Measurements from ENCODE around the gene ZPLD1.

Gene ZPLD1

DNA sequence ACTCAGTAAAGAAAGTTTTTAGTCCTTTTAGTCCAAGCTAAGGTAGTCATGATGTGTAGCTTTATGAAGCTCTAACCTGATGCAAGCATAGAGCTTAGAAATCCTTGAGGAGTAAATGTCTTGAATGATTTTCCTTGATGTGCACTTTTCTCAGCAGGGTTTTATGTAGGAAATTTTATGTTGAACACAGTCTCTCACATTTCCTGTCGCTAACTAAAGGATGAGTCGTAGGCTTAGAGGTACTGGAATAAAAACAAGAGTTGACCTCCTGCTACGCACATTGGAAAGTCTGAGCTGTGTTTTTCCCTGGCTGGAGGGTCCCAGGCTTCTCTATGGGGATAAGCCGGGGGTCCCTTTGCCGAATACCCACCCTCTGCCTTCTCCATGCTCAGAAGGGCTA is 34.7 kb upstream of the ZPLD1 start:
- no peaks in the 10 kb centered on the region for H3K9me3 ChIP-seq (ENCODE audit: insufficient read depth, low read length, severe bottlenecking)
- no peaks in the 10 kb centered on the region for H3K27me3 ChIP-seq (ENCODE audit: insufficient read depth, low read length, poor library complexity)
- no peaks in the 10 kb centered on the region for H4K20me1 ChIP-seq (ENCODE audit: insufficient read depth, low read length)
- H3K79me2 ChIP-seq (ENCODE audit: insufficient read depth, low read length) = no peaks in the 10 kb centered on the region
- H3K4me3 ChIP-seq (ENCODE audit: low read depth in 1 of 2, low read length in 2 of 2) = no peak overlapping the region
- TF ChIP-seq EZH2 (IDR thresholded peaks at IDR 0.05; ENCODE audit: borderline replicate concordance, low read depth, low read length, severe bottlenecking) = no peak
- TF ChIP-seq, protein P1, sequence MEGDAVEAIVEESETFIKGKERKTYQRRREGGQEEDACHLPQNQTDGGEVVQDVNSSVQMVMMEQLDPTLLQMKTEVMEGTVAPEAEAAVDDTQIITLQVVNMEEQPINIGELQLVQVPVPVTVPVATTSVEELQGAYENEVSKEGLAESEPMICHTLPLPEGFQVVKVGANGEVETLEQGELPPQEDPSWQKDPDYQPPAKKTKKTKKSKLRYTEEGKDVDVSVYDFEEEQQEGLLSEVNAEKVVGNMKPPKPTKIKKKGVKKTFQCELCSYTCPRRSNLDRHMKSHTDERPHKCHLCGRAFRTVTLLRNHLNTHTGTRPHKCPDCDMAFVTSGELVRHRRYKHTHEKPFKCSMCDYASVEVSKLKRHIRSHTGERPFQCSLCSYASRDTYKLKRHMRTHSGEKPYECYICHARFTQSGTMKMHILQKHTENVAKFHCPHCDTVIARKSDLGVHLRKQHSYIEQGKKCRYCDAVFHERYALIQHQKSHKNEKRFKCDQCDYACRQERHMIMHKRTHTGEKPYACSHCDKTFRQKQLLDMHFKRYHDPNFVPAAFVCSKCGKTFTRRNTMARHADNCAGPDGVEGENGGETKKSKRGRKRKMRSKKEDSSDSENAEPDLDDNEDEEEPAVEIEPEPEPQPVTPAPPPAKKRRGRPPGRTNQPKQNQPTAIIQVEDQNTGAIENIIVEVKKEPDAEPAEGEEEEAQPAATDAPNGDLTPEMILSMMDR (IDR thresholded peaks at IDR 0.05; ENCODE audit: borderline replicate concordance, extremely low read depth, low read length, poor library complexity, severe bottlenecking) = no peak
- no peaks in the 10 kb centered on the region for H3K36me3 ChIP-seq (ENCODE audit: insufficient read depth, low read length)
- no peak overlapping the region for H3K9ac ChIP-seq (ENCODE audit: low read depth, low read length)
- DNase-seq = no peak
- no peak overlapping the region for H3K4me2 ChIP-seq (ENCODE audit: insufficient read depth, low read length)
- H2AFZ ChIP-seq (ENCODE audit: low read depth, low read length) = no peak overlapping the region
- no peaks in the 10 kb centered on the region for H3K4me1 ChIP-seq (ENCODE audit: insufficient read depth, low read length)
- no peak overlapping the region for H3K27ac ChIP-seq (ENCODE audit: low read length)
- ATAC-seq (ENCODE audit: insufficient read depth, low read depth) = no peak

DNA sequence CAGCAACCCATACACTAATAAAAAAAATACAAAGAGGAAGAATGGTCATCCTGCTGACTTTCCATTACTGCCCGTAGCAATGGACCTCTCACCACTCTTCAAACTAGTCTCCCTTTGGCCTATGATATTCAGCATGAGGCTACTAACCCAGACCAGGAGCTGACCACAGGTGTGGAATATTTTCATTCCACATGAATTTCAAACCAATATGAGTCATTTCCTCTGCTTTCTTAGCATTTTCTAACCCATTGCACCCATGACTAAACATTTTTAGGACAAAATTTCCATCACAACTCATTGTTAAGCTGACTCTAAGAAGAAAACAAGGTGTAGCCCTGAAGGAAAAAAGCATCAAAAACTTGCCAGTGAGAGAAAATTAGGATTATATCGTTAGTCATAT is 34.0 kb upstream of the ZPLD1 start:
- no peak overlapping the region for H3K9ac ChIP-seq (ENCODE audit: low read depth, low read length)

DNA sequence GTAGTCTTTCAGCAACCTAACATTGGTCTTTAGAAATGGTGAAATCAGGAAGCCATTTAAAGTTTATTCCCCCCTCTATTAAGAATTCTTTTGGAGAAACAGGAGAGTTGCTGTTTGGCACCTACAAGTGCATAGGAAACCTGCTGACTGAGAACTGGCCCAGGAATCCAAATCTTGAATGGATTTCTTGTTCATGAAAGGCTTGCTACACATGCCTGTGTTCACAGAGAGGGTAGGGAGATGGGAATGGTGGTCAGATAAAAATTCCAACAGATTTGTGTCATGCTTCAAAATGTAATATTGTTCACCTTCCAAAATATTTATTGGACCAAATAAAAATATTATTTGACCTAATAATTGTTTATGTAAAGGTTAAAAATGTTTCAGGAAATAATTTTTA is 24.2 kb upstream of the ZPLD1 start:
- DNase-seq = no peak
- H3K27me3 ChIP-seq (ENCODE audit: insufficient read depth, low read length, poor library complexity) = no peaks in the 10 kb centered on the region
- H3K9ac ChIP-seq (ENCODE audit: low read depth, low read length) = no peak overlapping the region
- no peak for ATAC-seq (ENCODE audit: insufficient read depth, low read depth)
- H3K4me2 ChIP-seq (ENCODE audit: insufficient read depth, low read length) = no peak overlapping the region
- no peaks in the 10 kb centered on the region for H4K20me1 ChIP-seq (ENCODE audit: insufficient read depth, low read length)
- no peaks in the 10 kb centered on the region for H3K36me3 ChIP-seq (ENCODE audit: insufficient read depth, low read length)
- no peaks in the 10 kb centered on the region for H3K9me3 ChIP-seq (ENCODE audit: insufficient read depth, low read length, severe bottlenecking)
- H3K27ac ChIP-seq (ENCODE audit: low read length) = no peak overlapping the region
- H2AFZ ChIP-seq (ENCODE audit: low read depth, low read length) = no peak overlapping the region
- H3K4me3 ChIP-seq (ENCODE audit: low read depth in 1 of 2, low read length in 2 of 2) = no peak overlapping the region
- TF ChIP-seq, protein P1 (IDR thresholded peaks at IDR 0.05; ENCODE audit: borderline replicate concordance, extremely low read depth, low read length, poor library complexity, severe bottlenecking) = no peak
- no peak for TF ChIP-seq EZH2 (IDR thresholded peaks at IDR 0.05; ENCODE audit: borderline replicate concordance, low read depth, low read length, severe bottlenecking)
- H3K4me1 ChIP-seq (ENCODE audit: insufficient read depth, low read length) = no peaks in the 10 kb centered on the region
- no peaks in the 10 kb centered on the region for H3K79me2 ChIP-seq (ENCODE audit: insufficient read depth, low read length)

More for the DNA sequence above, 34.0 kb upstream of the ZPLD1 start:
- no peak overlapping the region for H3K27ac ChIP-seq (ENCODE audit: low read length)
- TF ChIP-seq EZH2 (IDR thresholded peaks at IDR 0.05; ENCODE audit: borderline replicate concordance, low read depth, low read length, severe bottlenecking) = no peak
- TF ChIP-seq, protein P1 (IDR thresholded peaks at IDR 0.05; ENCODE audit: borderline replicate concordance, extremely low read depth, low read length, poor library complexity, severe bottlenecking) = no peak
- H3K9me3 ChIP-seq (ENCODE audit: insufficient read depth, low read length, severe bottlenecking) = no peaks in the 10 kb centered on the region
- H3K79me2 ChIP-seq (ENCODE audit: insufficient read depth, low read length) = no peaks in the 10 kb centered on the region
- H3K4me2 ChIP-seq (ENCODE audit: insufficient read depth, low read length) = no peak overlapping the region
- no peak overlapping the region for H2AFZ ChIP-seq (ENCODE audit: low read depth, low read length)
- no peak overlapping the region for H3K4me3 ChIP-seq (ENCODE audit: low read depth in 1 of 2, low read length in 2 of 2)
- H3K27me3 ChIP-seq (ENCODE audit: insufficient read depth, low read length, poor library complexity) = no peaks in the 10 kb centered on the region
- ATAC-seq (ENCODE audit: insufficient read depth, low read depth) (no peak), DNase-seq (no peak)
- no peaks in the 10 kb centered on the region for H4K20me1 ChIP-seq (ENCODE audit: insufficient read depth, low read length)
- no peaks in the 10 kb centered on the region for H3K4me1 ChIP-seq (ENCODE audit: insufficient read depth, low read length)
- no peaks in the 10 kb centered on the region for H3K36me3 ChIP-seq (ENCODE audit: insufficient read depth, low read length)

DNA sequence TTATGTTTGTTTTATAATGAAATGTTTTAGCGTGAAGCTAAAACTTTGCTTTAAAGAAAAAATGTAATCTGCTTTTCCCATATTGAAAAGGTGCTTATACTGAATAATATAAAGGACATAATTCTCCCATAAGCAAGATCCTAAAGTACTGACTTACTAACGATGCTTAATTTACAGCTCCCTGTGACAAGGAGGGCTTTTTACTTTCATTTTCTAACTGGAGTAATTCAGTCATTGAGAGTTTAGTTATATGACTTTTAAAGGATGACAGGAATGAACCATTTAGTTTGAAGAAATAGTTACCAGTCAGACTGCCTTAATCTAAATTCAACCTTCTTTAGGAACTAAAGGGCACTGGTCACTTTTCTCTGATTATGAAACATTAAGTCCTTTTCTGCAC is 19.3 kb upstream of the ZPLD1 start:
- DNase-seq (no peak), ATAC-seq (ENCODE audit: insufficient read depth, low read depth) (peak; percentile 63; the same call in 2 of the 3 replicates)
- Histone ChIP-seq H3K4me1 (ENCODE audit: insufficient read depth, low read length) (no peaks in the 10 kb centered on the region), H4K20me1 (ENCODE audit: insufficient read depth, low read length) (no peaks in the 10 kb centered on the region), H3K36me3 (ENCODE audit: insufficient read depth, low read length) (no peaks in the 10 kb centered on the region), H2AFZ (ENCODE audit: low read depth, low read length) (0 out of 2 replicates have a peak overlapping the region, but pooled peaks have one; percentile 10), H3K27me3 (ENCODE audit: insufficient read depth, low read length, poor library complexity) (no peaks in the 10 kb centered on the region), H3K9me3 (ENCODE audit: insufficient read depth, low read length, severe bottlenecking) (no peaks in the 10 kb centered on the region), H3K79me2 (ENCODE audit: insufficient read depth, low read length) (no peaks in the 10 kb centered on the region), H3K4me2 (ENCODE audit: insufficient read depth, low read length) (peak overlapping the region; percentile 40; the same call in 1 of the 2 replicates), H3K4me3 (ENCODE audit: low read depth in 1 of 2, low read length in 2 of 2) (no peak overlapping the region), H3K27ac (ENCODE audit: low read length) (no peak overlapping the region), H3K9ac (ENCODE audit: low read depth, low read length) (no peak overlapping the region)
- TF ChIP-seq, protein P1 (IDR thresholded peaks at IDR 0.05; ENCODE audit: borderline replicate concordance, extremely low read depth, low read length, poor library complexity, severe bottlenecking) = no peak
- no peak for TF ChIP-seq EZH2 (IDR thresholded peaks at IDR 0.05; ENCODE audit: borderline replicate concordance, low read depth, low read length, severe bottlenecking)

Data from DND-41 (cell line).